ENCODE measurements around the gene CAMK1G. TPM values are rescaled to one million over a fixed set of nuclear protein-coding genes. Genes with fewer than 3 reads are reported as not detected.

The CAMK1G gene
- total RNA-seq, 2 experiments from 2014 or later = not detected

DNA sequence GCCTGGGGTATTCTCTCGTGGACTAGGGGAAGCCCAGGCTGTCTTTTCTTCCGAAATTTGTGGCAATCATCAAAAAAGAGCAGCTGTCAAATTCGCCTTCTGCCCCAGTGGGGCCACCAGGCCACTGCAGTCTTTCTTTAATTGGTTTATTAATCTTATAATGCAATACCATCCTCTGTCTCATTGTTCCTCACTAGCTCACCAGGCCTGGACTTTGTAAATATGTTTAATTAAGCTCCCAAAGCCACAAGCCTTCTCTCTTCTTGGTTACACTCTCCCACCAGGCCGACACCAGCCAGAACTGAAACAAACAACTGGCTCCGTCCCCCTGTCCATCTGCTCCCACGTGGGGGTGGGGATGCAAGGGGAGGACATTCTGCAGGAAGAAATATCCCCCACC lies 22.0 kb upstream of the CAMK1G start:
- H3K27ac ChIP-seq (ENCODE audit: low read depth in 1 of 2, low read length in 2 of 2) = no peak overlapping the region
- intact Hi-C loops (cut with DNase I, micrococcal nuclease) = no loop called here
- POLR2A ChIA-PET = no interaction called here
- H3K27me3 Mint-ChIP-seq = peaks cover 53% of the 10 kb centered on the region
- no peak overlapping the region for H3K27ac Mint-ChIP-seq
- no peak overlapping the region for H3K4me3 ChIP-seq (ENCODE audit: low read length)
- TF ChIP-seq, protein P1, sequence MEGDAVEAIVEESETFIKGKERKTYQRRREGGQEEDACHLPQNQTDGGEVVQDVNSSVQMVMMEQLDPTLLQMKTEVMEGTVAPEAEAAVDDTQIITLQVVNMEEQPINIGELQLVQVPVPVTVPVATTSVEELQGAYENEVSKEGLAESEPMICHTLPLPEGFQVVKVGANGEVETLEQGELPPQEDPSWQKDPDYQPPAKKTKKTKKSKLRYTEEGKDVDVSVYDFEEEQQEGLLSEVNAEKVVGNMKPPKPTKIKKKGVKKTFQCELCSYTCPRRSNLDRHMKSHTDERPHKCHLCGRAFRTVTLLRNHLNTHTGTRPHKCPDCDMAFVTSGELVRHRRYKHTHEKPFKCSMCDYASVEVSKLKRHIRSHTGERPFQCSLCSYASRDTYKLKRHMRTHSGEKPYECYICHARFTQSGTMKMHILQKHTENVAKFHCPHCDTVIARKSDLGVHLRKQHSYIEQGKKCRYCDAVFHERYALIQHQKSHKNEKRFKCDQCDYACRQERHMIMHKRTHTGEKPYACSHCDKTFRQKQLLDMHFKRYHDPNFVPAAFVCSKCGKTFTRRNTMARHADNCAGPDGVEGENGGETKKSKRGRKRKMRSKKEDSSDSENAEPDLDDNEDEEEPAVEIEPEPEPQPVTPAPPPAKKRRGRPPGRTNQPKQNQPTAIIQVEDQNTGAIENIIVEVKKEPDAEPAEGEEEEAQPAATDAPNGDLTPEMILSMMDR (IDR thresholded peaks at IDR 0.05) = no peak
- H3K9me3 Mint-ChIP-seq = no peaks in the 10 kb centered on the region
- H3K4me1 ChIP-seq (ENCODE audit: insufficient read depth, low read length) = peaks cover 3% of the 10 kb centered on the region
- no peak for ATAC-seq (ENCODE audit: poor library complexity)
- DNase-seq = no peak
- H3K9me3 ChIP-seq (ENCODE audit: control insufficient read depth in 1 of 2, insufficient read depth in 1 of 2, low read length in 2 of 2) = no peaks in the 10 kb centered on the region
- CTCF ChIA-PET = no interaction called here
- peaks cover 5% of the 10 kb centered on the region for H3K4me1 Mint-ChIP-seq (ENCODE audit: low read depth)
- H3K27me3 ChIP-seq (ENCODE audit: control insufficient read depth in 1 of 2, insufficient read depth in 2 of 2, low read length in 2 of 2) = no peaks in the 10 kb centered on the region
- H3K36me3 ChIP-seq (ENCODE audit: insufficient read depth, low read length) = no peaks in the 10 kb centered on the region
- no peaks in the 10 kb centered on the region for H3K36me3 Mint-ChIP-seq (ENCODE audit: low read depth)
- H3K4me3 Mint-ChIP-seq = no peak overlapping the region

DNA sequence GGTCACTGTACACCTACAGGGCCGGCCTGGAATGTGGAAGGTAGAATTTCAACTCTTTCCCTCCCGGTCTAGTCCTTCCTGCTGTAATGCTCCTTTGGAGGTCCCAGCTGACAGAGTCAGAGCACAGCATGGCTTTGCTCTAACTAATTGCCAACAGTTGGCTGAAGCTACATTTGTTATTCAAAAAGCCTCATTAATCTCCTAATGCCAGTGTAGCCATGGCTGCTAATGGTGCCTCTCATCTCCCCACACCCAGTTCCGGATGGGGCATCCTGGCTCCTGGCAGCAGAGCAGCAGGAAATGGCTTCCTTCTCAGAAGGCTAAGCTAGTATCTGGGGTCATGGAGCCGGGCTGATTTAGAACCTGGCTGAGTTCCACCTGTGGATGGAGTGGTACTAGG lies 18.7 kb upstream of the CAMK1G start:
- no peak overlapping the region for H3K27ac ChIP-seq (ENCODE audit: low read depth in 1 of 2, low read length in 2 of 2)
- intact Hi-C loops (cut with DNase I, micrococcal nuclease) = loop anchor here (2.0 to 5.0 kb wide), 3 partner anchors 360 to 1543 kb away; no protein-coding TSS in a partner anchor
- no peaks in the 10 kb centered on the region for H3K36me3 ChIP-seq (ENCODE audit: insufficient read depth, low read length)
- H3K4me3 Mint-ChIP-seq = no peak overlapping the region
- H3K9me3 Mint-ChIP-seq = no peaks in the 10 kb centered on the region
- POLR2A ChIA-PET = no interaction called here
- no peaks in the 10 kb centered on the region for H3K27me3 ChIP-seq (ENCODE audit: control insufficient read depth in 1 of 2, insufficient read depth in 2 of 2, low read length in 2 of 2)
- TF ChIP-seq, protein P1 (IDR thresholded peaks at IDR 0.05) = no peak
- H3K27ac Mint-ChIP-seq = no peak overlapping the region
- ATAC-seq (ENCODE audit: poor library complexity) = no peak
- DNase-seq = no peak
- H3K9me3 ChIP-seq (ENCODE audit: control insufficient read depth in 1 of 2, insufficient read depth in 1 of 2, low read length in 2 of 2) = no peaks in the 10 kb centered on the region
- CTCF ChIA-PET = no interaction called here
- peaks cover 74% of the 10 kb centered on the region for H3K27me3 Mint-ChIP-seq
- H3K4me1 Mint-ChIP-seq (ENCODE audit: low read depth) = peaks cover 10% of the 10 kb centered on the region
- H3K36me3 Mint-ChIP-seq (ENCODE audit: low read depth) = no peaks in the 10 kb centered on the region
- no peak overlapping the region for H3K4me3 ChIP-seq (ENCODE audit: low read length)
- peaks cover 8% of the 10 kb centered on the region for H3K4me1 ChIP-seq (ENCODE audit: insufficient read depth, low read length)

DNA sequence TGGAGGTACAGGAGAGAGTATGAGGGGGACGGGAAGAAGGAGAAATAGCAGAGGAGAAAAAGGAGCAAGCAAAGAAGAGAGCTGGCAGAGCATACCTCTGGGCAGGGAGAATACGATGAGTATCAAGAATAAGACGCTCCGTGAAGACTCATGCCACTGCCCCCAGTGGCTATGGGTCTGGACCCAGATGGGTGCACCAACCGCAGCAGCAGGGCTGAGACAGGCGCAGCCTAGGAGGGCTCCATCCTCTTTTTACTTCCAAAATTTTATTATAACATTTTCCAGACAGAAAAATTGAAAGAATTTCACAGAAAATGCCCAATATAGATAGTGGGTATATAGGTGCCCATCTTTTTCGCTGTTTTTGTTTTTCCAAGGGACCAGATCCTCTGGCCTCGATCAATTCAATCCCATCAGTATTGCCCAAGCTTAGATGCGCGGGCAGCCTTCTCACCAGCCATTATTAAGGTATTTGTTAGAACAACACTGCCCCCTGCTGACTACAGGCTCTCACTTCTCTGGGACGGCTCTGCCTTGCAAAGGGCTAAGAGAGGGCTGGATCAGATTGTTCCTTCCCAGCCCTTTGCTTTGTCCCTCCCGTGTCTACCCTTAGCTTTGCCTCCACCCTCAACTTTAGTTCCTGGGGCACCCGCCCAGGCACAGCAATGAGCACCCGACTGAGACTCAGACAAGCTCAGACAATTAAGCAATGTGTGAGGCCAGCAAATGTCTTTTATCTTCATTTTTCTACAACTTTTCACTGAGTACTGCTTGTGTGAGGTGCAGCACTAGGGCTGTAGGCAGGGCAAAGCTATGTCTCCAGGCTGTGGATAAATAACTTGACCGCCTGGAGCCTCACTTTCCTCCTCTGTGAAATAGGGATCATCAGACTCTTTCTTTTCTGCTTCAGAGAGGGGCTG lies 17.5 kb upstream of the CAMK1G start:
- Mint-ChIP-seq H3K9me3 (no peaks in the 10 kb centered on the region), H3K4me1 (ENCODE audit: low read depth) (peaks cover 12% of the 10 kb centered on the region), H3K27ac (no peak overlapping the region), H3K4me3 (no peak overlapping the region), H3K27me3 (peaks cover 67% of the 10 kb centered on the region), H3K36me3 (ENCODE audit: low read depth) (no peaks in the 10 kb centered on the region)
- CTCF ChIA-PET = interaction anchor here (0.8 to 1.9 kb wide), 5 partner anchors 10 to 914 kb away, joined by 3 to 8 read pairs (median 3); no protein-coding TSS in a partner anchor
- intact Hi-C loops (cut with DNase I, micrococcal nuclease) = loop anchor here (2.0 to 5.0 kb wide), 3 partner anchors 361 to 1544 kb away; no protein-coding TSS in a partner anchor
- H3K27ac ChIP-seq (ENCODE audit: low read depth in 1 of 2, low read length in 2 of 2) = no peak overlapping the region
- peaks cover 8% of the 10 kb centered on the region for H3K4me1 ChIP-seq (ENCODE audit: insufficient read depth, low read length)
- H3K9me3 ChIP-seq (ENCODE audit: control insufficient read depth in 1 of 2, insufficient read depth in 1 of 2, low read length in 2 of 2) = no peaks in the 10 kb centered on the region
- no peaks in the 10 kb centered on the region for H3K36me3 ChIP-seq (ENCODE audit: insufficient read depth, low read length)
- POLR2A ChIA-PET = no interaction called here
- TF ChIP-seq, protein P1 (IDR thresholded peaks at IDR 0.05) = peak; percentile 74
- ATAC-seq (ENCODE audit: poor library complexity) = peak; percentile 89
- no peak overlapping the region for H3K4me3 ChIP-seq (ENCODE audit: low read length)
- no peaks in the 10 kb centered on the region for H3K27me3 ChIP-seq (ENCODE audit: control insufficient read depth in 1 of 2, insufficient read depth in 2 of 2, low read length in 2 of 2)
- peak; percentile 49 to 84 (median 62) for DNase-seq

Data from CD4-positive, alpha-beta T cell (primary cell).